ENCODE measurements around the gene SMOC2. TPM values are rescaled to one million over a fixed set of nuclear protein-coding genes. Genes with fewer than 3 reads are reported as not detected.
A peak's percentile ranks its signal among the peaks of the same experiment; 100 is the strongest.

SMOC2 gene
- total RNA-seq, 3 donors from 2014 or later: 14.4 to 67.2 (median 63.6) TPM

DNA sequence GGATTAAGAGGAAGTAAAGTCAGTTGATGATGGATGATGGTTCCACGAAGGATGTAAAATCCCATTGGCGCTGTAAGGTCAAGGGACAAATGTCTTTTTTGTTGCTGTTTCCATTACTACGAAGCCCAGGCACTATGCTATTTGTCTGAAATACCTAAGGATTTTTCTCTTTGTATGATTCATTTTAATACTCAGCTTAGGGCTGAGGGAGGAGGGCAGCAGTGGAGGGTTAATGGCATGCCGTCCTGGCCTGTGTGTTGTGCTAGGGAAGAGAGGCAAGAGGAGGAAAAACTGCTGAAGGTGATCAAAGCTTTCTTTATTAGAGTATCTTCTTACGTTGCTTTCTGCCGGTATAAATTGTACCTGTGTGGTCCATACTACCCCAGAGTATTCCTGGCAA lies 6.5 kb upstream of the SMOC2 start:
- H3K4me1 ChIP-seq: no peaks in the 10 kb centered on the region
- H3K9me3 ChIP-seq: no peaks in the 10 kb centered on the region
- H3K4me3 ChIP-seq: no peak overlapping the region
- TF ChIP-seq POLR2AphosphoS5 (IDR thresholded peaks at IDR 0.05) (no peak), POLR2A (IDR thresholded peaks at IDR 0.05) (no peak), CTCF (IDR thresholded peaks at IDR 0.05) (no peak)
- intact Hi-C loops (cut with DNase I; ENCODE audit: low total_unique reads): no loop called here
- no peak for DNase-seq (ENCODE audit: low spot score in 2 of 2)
- no peak overlapping the region for H3K27ac ChIP-seq
- no peaks in the 10 kb centered on the region for H3K27me3 ChIP-seq
- H3K36me3 ChIP-seq: no peaks in the 10 kb centered on the region

DNA sequence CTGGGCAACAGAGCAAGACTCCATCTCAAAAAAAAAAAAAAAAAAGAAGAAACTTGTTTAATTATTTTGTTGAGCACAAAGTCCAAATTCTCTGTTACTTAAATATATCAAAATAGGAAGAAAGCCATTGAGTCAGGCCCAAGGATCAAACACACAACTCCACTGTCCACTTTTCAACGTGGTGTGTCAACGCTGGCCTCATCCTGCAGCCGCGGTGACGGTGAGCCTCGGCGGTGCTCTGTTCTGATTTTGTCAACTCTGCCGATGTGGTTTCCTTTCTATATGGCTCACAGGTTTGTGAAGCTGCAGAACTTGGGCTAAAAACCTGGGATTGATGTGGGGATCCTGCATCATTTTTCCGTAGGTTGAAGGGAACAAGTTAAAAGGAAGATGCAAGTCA lies 3.2 kb upstream of the SMOC2 start:
- intact Hi-C loops (cut with DNase I; ENCODE audit: low total_unique reads): no loop called here
- no peaks in the 10 kb centered on the region for H3K36me3 ChIP-seq
- H3K27me3 ChIP-seq: peaks cover 0 to 15% of the 10 kb centered on the region in 2 donors
- H3K27ac ChIP-seq: no peak overlapping the region
- no peak for DNase-seq (ENCODE audit: low spot score in 2 of 2)
- no peaks in the 10 kb centered on the region for H3K9me3 ChIP-seq
- H3K4me1 ChIP-seq: no peaks in the 10 kb centered on the region
- TF ChIP-seq POLR2A (IDR thresholded peaks at IDR 0.05) (no peak), POLR2AphosphoS5 (IDR thresholded peaks at IDR 0.05) (no peak), CTCF (IDR thresholded peaks at IDR 0.05) (no peak)
- no peak overlapping the region for H3K4me3 ChIP-seq

DNA sequence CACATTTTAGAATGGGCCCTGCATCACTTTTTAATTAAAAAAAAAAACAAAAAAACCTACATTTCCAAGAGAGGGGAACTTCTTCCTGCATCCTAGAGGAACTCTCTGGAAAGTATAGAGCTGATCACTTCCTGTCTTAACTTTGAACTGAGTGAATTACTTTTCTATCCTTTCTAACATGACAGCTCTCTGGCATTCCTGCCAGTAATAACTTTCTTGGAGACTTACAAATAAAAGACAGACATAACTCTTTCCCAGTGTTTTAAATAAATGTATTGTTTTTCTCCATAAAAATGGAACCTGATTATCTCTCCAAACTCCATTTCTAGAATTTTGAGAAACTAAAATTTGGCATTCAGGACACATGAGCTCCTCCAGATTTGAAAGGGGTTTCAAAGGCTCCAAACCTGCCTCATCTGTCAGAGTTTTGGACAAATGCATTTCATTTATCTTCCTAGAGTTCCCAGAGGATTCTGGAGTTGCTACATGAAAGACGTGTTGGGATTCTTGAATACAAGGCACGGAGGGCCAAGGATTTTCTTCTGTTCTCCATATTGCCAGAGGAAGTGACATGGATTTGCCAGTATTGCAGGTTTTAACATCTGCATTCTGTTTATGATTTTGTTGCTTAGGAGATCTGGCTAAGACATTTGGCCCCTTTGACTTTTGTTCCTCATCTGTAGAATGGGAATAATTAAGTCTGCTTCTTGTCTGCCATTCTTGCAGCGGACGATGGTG lies 2.0 kb upstream of the SMOC2 start:
- TF ChIP-seq POLR2AphosphoS5 (IDR thresholded peaks at IDR 0.05): no peak
- no peak for TF ChIP-seq POLR2A (IDR thresholded peaks at IDR 0.05)
- no peak for TF ChIP-seq CTCF (IDR thresholded peaks at IDR 0.05)
- no peak overlapping the region for H3K27ac ChIP-seq
- intact Hi-C loops (cut with DNase I; ENCODE audit: low total_unique reads): no loop called here
- no peak overlapping the region for H3K4me3 ChIP-seq
- no peaks in the 10 kb centered on the region for H3K4me1 ChIP-seq
- DNase-seq (ENCODE audit: low spot score in 2 of 2): no peak
- H3K9me3 ChIP-seq: no peaks in the 10 kb centered on the region
- H3K36me3 ChIP-seq: no peaks in the 10 kb centered on the region
- peaks cover 0 to 15% of the 10 kb centered on the region in 2 donors for H3K27me3 ChIP-seq

GRCh38 chr6:168439794-168440450 lies 1.1 kb upstream of the SMOC2 start:
- no peak for DNase-seq (ENCODE audit: low spot score in 2 of 2)
- Histone ChIP-seq H3K27ac (peak overlapping the region in 1 of 2 donors; percentile 79), H3K36me3 (no peaks in the 10 kb centered on the region), H3K4me3 (peak overlapping the region in 2 of 3 donors; percentile 64 to 90), H3K4me1 (no peaks in the 10 kb centered on the region), H3K27me3 (peaks cover 0 to 15% of the 10 kb centered on the region in 2 donors), H3K9me3 (no peaks in the 10 kb centered on the region)
- intact Hi-C loops (cut with DNase I; ENCODE audit: low total_unique reads): no loop called here
- TF ChIP-seq POLR2A (IDR thresholded peaks at IDR 0.05): no peak
- TF ChIP-seq CTCF (IDR thresholded peaks at IDR 0.05): no peak
- no peak for TF ChIP-seq POLR2AphosphoS5 (IDR thresholded peaks at IDR 0.05)

All from breast epithelium (tissue), 4 donors.